HG03159 (cell line): ENCODE results near the gene C11orf91.
A peak's percentile ranks its signal among the peaks of the same experiment; 100 is the strongest.
"Not testable (repeated sequence)": the region's sequence is repeated elsewhere in the genome, so short reads cannot be mapped to it uniquely, and the experiment has no call there.

Experiments used
- ATAC-seq: cut with Tn5 transposase; IDR thresholded peaks from one replicate; pipeline ENCODE4 v1.9.1; 2021; ENCODE audit warnings: mild to moderate bottlenecking, moderate library complexity; ENCODE audit not compliant: unreplicated experiment

Gene C11orf91, protein sequence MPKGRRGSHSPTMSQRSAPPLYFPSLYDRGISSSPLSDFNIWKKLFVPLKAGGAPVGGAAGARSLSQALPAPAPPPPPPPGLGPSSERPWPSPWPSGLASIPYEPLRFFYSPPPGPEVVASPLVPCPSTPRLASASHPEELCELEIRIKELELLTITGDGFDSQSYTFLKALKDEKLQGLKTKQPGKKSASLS

DNA sequence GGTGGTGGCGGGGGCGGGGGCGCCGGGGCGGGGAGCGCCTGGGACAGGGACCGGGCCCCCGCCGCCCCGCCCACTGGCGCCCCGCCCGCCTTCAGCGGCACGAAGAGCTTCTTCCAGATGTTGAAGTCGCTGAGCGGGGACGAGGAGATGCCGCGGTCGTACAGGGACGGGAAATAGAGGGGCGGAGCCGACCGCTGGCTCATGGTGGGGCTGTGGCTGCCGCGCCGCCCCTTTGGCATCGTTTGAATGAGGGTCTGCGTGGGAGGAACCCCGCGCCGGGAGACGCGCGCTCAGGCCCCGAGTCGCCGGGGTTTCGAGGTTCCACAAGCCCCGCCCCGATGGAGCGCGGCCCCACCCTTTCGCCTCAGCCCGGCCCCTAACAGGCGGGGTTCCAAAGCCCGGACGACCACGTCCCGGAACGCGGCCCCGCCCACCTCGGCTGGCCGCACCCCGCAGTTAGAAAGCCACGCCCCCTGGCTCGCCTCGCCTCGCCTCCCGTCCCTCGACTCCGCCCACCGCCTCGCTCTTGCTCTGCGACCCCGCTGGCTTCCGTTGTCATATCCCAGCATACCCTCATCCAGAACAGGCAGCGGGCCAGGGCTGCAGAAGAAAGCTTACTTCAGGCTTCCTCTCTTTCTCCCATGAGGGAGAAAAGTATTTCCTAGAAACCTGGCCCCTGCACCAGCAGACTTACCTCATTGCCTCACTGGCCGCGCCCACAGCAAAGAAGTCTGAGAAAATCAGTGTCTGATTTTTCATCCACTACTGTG, at the start of gene C11orf91:
C11orf91 (minus strand) TSS at position 325 of the 770 bp plus-strand sequence; CDS start at position 239, 86 bp downstream.
- ATAC-seq = peak; percentile 87

DNA sequence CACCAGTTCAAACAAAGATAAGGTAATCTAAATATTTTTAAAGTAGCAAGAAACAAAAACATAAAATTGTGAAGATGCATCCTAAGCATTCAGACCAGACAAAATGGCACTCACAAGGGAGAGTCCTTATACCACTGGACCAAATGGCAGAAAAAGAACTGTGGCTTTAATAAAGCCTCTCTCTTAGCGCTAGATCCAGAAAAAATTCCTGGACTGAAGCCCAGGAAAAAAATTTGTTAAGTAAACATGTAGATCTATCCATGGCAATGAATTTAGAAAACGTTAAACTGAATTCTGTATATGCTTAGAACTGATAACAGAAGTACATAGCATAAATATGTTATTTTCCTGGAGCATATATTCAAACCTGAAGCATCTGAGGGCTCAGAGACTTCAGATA, 47.4 kb upstream of the C11orf91 start:
- no peak for ATAC-seq

DNA sequence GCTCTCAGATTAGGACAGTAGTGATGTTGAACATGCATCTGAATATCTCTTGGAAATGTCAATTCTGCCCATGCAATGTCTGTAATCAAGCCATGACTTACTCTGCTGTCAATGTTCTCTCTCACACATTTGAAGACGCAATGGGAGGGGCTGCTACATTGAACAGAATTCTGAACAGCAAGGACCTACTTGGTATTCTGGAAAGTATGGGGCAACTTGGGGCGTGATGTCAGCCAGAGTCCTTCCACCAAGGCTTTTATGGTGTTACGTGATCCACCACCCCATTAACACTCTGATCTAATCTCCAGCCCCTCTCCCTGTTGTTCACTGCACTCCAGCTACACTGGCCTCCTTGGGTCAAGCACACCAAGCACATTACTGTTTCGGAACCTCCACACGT, 42.7 kb upstream of the C11orf91 start:
- no peak for ATAC-seq

DNA sequence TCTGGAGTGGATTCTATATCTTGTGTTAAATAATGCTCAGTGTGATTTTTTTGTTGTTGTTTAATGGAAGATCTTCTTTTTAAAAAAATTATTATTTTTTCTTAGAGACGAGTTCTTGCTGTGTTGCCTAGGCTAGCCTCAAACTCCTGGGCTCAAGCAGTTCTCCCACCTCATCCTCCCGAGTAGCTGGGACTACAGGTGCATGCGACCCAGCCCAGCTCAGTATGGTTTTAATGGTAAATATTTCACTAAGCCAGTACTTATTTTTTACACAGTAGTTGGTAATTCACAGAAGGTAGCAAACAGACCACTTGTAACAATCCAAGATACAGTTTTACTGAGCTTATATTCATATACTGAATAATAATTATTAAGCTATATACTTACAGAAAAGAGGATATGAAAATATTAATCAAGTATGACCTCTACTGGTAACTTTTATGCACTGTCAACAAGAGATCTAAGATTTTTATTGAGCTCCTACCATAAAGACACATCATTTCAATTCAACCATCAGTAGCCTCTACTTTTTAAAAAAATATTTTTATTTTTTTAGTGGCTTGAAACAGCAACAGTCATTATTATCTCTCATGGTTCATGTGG, 41.7 kb upstream of the C11orf91 start:
- ATAC-seq = no peak

DNA sequence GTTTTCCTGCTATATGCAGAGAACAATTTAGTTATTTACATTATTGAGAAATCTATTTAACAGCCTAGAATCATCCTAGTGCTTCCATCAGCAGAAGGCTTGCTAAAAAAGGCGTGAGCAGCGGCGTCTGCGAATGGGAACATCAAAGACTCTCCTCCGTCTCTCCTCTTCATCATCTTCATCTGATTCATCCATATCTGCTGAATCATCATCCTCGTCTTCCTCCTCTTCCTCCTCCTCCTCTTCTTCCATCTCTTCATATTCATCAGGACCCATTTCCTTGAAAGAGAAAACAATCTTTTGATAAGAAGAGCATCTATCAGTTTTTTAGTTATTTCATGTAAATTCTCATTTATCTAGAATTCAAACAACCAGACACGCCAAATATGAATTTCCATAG, 41.2 kb upstream of the C11orf91 start:
- ATAC-seq = no peak

DNA sequence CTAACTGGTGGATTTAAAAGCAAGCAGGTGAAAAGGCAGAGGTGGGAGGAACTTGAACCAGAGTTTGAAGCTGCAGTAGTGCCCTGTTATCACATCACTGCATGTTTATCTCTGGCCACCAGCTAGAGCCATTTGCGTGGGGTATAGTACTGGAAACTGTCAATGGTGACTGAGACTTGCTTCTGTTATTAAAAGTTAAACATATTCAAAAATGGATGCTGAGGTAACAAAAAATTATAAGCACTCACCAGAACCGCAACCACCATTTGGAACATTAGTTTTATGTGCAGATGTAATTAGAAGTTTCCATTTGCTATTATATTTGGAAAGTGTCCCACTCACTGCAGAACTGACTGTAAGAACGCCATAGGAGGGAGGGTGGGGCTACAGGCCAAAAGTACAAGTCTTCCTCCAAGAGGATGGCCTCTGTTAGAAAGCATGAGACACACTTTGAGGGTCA, 36.8 kb upstream of the C11orf91 start:
- ATAC-seq = no peak

DNA sequence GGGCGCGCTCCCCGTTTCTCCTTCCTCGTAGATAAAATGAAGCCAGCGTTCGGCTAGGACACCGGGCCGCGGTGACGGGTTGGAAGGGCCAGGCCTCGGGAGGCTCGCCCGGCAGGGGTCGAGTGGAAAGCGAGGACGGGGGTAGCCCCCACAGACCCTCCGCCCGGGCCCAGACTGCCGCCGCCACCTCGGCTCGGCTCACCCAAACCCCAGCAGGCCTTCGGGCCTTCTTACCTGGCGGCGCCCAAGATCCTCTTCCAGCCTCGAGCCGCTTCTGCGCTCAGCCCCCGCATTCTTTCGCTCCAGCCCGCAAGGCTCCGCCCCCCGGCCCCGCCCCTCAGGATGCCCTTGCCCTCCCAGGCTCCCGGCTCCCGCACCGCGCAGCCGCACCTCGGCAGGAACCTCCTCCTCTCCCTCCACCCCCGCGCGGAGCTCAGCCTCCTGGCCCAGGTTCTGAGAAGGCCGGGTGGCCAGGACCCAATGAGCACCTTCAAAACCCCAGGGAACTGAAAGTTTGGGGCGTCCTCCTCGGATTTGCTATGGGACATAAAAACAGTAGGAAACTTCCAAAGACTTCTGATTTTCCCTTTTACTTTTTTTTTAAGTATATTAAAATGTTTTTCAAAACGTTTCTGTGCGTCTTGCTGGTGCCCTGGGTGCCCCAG, 35.7 kb upstream of the C11orf91 start, which contains the start of gene CD59:
CD59 (minus strand) TSS at position 276 of the 665 bp plus-strand sequence. CDS start 13,978 bp downstream, outside the sequence.
- ATAC-seq = peak; percentile 58

DNA sequence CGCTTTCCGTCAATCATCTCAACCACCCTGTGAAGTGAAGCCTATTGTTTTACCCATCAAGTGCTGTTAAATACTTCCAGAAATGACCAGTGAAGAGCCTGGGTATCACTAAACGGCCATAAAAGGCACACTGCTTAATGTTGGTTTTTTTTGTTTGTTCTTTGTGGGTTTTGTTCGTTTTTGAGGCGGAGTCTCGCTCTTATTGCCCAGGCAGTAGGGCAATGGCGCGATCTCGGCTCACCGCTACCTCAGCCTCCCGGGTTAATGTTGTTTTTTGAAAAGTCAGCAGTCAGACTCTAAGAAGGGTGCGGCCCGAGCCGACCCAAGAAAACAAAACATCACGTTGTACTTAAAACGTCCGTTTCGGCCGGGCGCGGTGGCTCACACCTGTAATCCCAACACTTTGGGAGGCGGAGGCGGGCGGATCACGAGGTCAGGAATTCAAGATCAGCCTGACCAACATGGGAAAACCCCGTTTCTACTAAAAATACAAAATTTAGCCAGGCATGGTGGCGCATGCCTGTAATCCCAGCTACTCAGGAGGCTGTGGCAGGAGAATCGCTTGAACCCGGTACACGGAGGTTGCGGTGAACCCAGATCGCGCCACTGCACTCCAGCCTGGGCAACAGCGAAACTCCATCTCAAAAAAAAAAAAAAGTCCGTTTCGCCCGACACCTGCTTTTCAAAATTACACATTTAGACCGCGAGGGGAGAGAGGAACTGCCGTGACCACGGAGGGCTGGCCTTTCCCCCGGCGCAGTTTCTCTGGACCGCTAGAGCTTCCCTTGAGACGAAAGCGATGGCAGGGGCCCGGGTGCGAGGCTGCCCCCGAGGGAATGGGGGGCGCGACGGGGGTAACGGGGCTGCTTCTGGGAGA, 34.9 kb upstream of the C11orf91 start:
- ATAC-seq = peak; percentile 54

DNA sequence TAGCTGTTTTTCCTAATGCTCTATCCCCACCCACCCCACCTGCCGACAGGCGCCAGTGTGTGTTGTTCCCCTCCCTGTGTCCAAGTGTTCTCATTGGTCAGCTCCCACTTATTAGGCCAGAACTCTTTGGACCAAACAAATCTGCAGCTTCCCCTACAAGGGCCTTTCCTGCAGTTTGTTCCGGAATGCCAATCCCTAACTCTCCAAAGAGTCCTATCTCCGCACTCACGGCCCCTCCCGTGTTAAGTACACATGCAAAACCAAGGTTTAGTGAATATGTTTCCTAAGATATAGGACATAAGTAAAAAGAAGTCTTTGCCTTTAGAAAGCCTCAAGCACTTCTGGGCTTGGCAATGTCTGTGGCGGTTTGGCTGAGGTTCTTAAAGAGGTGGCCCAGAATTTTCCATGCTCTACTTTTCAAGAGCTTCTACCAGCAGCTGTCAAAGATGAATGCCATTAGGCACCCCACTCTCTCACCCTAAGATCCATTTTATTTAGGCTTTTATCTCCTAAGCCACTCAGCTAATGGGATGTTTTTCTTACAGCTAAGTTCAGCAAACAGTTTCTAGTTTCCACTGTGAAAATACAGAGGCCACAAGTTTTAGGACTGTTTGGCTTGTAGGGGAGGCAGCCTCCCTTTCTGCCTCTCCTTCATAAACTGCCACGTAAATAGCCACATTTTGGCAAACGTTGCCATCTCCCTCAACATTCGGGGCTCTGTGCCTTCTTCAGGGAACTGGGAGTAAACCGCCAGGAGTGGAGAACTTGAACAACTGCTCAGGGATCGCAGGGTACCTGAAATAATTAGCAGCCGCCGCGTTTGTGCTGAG, 34.0 kb upstream of the C11orf91 start:
- ATAC-seq = no peak

DNA sequence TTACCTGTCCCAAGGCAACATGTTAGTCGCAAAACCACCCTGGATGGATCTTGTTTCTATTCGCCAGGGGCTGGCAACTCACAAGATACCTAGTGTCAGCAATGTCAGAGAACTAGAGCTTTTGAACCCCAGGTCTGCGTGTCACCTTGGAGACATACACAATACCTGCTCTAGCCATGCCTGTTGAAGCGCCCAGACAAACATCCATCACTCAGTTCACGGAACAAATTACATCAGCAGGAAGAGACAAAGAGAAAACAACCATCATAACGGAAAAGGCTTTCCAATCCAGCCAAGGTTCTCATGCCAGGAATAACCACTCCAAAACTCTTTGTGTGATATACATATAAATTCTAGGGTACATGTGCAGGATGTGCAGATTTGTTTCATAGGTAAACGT, 33.4 kb upstream of the C11orf91 start:
- ATAC-seq = no peak

DNA sequence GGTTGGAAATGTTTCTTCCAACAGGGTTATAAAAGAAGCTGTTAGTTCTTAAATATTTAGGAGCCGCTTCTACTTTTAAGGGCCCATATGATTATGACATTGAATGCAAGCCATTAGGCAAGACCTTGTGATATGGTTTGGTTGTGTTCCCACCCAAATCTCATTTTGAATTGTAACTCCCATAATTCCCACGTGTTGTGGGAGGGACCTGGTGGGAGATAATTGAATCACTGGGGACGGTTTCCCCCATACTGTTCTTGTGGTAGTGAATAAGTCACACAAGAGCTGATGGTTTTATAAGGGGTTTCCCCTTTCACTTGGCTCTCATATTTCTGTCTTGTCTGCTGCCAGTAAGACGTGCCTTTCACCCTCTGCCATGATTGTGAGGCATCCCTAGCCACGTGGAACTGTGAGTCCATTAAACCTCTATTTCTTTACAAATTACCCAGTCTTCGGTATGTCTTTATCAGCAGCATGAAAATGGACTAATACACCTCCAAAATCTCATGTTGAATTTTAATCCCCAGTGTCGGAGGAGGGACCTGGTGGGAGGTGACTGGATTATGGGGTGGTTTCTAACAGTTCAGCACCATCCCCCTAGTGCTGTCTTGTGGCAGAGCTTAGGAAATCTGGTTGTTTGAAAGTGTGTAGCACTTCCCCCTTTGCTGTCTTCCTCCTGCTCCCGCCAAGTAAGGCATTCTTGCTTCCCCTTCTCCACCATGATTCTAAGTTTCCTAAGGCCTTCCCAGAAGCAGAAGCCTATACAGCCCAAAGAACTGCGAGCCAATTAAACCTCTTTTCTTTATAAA, 31.3 kb upstream of the C11orf91 start:
- no peak for ATAC-seq

DNA sequence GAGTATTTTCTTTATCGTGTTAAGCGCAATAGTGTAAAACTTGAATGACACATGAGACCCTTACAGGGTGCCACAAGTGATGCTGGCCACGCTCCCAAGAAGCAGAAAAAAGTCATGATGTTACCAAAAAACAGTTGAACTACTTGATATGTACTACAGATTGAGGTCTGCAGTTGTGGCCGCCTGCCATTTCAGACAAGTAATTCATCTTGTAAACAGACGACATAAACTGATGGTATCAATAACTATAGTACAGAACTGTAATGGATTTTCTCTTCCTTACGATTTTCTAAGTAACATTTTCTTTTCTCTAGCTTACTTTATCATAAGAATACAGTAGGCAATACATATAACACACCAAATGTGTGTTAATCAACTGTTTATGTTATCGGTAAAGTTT, 30.1 kb upstream of the C11orf91 start:
- ATAC-seq = no peak

DNA sequence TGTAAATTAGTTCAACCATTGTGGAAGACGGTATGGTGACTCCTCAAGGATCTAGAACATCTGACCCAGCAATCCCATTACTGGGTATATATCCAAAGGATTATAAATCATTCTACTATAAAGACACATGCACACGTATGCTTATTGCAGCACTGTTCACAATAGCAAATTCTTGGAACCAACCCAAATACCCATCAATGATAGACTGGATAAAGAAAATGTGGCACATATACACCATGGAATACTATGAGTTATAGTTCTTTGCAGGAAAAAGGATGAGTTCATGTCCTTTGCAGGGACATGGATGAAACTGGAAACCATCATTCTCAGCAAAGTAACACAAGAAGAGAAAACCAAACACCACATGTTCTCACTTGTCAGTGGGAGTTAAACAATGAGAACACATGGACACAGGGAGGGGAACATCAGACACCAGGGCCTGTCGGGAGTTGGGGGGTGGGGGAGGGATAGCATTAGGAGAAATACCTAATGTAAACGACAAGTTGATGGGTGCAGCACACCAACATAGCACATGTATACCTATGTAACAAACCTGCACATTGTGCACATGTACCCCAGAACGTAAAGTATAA, 28.5 kb upstream of the C11orf91 start:
- not testable (repeated sequence) for ATAC-seq

DNA sequence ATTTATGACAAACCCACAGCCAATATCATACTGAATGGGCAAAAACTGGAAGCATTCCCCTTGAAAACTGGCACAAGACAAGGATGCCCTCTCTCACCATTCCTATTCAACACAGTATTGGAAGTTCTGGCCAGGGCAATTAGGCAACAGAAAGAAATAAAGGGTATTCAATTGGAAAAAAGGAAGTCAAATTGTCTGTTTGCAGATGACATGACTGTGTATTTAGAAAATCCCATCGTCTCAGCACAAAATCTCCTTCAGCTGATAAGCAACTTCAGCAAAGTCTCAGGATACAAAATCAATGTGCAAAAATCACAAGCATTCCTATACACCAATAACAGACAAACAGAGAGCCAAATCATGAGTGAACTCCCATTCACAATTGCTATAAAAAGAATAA, 26.9 kb upstream of the C11orf91 start:
- ATAC-seq = not testable (repeated sequence)

DNA sequence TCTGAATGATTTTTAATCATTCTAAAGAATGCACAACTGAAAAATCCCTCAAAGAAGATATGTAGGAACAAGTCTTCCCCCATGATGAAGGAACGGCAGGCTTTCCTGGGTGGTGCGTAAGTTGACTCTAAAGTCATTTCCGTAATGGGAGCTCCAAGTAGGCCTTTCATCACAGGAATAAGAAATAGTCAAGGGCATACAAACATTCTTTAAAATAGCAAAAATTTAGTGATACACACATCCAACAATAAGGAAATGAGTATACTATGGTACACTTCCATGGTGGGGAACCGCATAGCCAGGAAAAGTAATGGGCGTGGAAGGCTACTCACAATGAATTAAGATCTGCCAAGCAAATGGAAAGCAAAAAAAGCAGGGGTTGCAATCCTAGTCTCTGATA, 24.9 kb upstream of the C11orf91 start:
- no peak for ATAC-seq

DNA sequence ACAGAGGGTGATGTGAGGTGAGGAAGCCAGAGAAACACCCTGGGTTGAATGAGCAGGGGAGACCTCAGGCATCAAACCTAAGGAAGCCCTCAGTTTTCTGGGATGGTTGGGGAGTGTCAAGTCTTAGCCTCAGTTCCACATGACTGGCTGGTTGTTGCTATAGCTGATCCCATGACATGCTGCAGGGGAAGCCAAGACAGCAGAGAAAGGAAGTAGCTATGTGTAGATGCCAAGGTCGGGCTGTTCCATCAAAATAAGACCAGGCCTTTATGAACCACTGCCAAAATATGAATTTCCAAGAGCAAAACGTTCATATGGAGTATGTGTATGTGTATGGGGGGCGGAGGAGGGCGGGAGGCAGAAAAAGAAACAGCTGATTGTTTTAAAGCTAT, 24.0 kb upstream of the C11orf91 start:
- no peak for ATAC-seq

DNA sequence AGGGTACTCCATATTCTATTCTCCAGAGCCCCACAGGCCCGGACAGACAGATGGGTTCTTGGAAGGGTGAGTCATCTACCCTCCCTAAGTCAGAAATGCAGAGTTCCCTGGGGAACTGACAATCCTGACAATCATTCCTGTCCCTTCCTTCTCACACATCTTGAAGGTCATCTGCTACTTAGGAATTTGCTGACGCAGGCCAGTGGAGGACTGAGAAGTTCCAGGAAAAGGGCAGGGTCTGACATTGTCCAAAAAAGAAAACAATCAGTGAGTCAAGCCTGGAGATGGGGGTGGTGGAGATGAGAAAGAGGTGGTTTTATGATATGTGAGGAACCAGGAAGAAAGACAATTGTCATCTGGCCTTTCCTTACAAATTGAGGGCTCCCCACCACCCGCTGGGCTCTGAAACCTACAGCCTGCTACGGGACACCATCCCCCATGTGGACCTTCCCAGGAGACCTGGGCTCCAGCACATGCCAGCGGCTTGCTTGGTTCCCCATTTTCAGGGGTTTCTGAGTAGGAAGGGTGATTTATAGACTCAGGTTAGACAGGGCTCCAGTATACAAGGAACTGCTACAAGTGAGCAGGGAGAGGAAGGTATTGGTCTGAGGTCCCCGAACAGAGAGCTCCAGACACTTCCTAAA, 22.7 kb upstream of the C11orf91 start:
- ATAC-seq = no peak
